Hematopoietic multipotent progenitor cell treated with erythropoietin and hydrocortisone succinate and interleukin-3 and kit ligand, for 4 days (in vitro differentiated cells): ENCODE measurements around the gene CFAP46.
"Not testable (repeated sequence)": the region's sequence is repeated elsewhere in the genome, so short reads cannot be mapped to it uniquely, and the experiment has no call there.

ENCODE experiments used
- DNase-seq: peaks from one replicate; pipeline ENCODE4 v3.0.0-alpha.2; 2015

Gene CFAP46

DNA sequence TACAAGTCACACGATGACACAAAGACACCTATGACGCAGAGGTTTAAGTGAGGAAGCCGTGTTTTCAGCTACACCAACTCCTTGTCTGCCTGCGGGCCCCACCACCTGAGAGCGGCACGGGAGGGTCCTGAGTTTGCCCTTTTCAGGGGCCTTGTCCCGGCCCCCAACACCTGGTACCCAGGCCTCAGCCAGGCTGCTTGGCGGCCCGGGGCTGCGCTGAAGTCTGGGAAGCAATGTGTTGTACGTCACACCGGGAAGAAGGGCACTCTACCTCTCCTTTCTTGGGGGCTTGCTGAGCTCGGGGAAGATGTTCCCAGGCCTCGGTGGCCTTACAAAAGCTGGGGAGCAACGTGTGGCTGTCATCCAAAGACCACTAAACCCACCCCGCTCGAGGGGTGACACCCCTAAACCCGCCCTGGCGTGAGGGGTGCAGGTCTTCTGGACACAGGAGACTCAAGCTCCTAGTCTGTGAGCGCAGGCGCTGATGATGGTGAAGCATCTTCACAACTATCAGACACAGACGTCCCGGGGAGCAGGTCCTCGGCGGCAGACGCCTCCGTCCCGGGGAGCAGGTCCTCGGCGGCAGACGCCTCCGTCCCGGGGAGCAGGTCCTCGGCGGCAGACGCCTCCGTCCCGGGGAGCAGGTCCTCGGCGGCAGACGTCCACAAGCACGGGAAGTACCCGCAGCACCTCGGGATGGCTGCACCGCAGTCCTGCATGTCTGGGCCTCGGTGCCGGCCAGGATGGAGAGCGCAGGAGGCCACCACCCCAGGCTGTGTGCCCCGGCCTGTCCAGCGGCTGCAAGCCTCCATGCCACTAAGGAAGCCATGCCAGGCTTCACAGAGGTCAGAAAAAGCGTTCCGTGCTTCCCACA, 15.4 kb downstream of the CFAP46 start:
- DNase-seq = no peak

DNA sequence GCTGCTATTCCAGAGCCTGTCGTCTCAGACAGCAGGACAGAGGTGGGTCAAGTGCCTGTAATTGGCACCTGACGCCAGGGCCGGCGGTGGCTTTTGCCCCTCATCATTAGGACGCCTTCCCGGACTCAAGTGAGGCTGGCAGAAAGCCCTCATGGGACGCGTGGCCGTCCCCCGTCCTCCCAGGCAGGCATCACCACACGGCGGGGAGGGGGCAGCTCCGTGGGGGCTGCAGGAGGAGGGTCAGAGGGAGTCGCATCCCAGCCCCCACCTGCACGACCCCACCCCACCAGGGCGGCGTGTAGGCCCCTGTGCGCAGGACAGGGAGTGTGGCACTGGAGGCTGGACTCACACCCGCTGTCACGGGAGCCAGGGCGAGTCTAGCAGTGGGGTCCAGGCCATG, 16.3 kb downstream of the CFAP46 start:
- no peak for DNase-seq

DNA sequence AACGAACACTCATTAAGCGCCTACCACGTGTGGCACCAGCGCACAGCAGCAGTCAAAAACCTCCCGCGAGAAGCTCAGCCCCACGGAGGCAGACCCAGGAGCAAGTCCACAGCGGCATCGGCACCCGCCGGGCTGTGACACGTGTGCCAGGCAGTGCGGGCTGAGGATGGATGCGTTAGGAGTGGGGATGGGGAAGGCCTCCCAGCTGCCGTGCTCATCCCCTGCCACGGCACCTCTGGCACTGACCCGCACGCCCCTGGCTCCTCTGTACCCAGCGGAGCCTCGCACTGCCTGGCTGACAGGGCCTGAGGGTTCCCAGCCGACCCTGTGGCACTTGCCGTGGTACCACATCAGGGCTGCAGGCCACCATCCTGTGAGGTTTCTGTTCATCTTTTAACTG, 16.8 kb downstream of the CFAP46 start:
- DNase-seq = no peak

DNA sequence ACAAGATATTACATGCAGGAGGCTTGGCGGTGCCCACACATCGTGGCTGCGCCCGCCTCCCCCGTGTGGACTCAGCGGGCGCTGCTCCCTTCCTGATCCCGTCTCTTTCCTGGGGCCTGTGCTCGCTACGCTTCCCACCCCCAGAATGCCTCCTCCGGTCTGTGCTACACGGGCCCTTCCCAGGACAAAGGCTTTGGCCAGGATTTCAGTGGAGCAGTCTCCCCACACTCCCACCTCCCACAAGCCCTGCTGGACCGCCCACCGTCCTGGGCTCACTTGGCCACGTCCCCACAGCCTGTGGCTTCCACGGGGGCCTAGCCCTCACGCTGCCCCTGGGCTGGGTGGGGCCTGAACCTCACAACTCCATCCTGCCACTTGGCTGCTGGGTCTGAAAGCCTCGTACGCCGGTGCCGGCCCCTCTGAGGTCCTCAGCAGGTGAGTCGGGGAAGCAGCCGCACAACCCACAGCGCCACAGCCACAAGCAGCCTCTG, 17.3 kb downstream of the CFAP46 start:
- no peak for DNase-seq

DNA sequence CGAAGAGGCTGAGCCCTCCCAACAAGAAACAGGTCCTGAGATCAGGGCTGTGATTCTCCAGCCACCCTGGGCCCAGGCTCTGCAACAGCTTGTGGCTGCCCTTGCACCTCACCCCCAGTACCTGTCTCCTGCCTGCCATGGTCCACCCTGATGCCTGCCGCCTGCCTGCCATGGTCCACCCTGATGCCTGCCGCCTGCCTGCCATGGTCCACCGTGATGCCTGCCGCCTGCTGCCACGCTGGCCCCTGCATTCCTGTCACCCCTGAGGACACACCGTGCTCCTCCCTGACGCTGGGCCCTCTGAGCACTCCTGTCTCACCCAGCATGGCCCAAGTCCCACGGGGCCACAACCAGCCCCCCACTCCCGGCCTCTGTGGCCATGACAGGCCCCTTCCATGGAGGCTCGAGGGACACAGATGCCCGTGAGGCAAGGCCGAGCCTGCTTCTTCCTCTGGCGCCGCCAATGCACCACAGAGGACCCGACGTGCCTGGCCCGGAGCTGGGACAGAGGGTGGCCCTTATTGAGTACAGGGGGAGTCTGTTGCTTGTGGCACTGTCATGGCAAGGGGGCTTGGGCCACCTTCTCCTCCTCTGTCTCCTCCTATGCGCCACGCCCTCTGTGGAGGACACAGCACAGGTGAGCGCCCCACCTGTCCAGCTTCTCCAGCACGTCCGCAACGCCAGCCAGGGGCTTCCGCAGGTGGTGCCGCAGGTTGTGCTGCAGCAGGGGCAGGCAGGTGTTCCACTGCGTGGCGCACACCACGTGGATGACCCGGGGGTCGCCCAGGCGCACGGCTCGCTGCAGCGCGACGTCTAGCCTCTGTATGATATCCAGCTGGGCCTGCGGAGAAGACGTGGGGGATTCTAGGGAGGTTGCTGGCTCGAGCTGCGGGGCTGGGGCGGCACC, 18.1 kb downstream of the CFAP46 start:
- DNase-seq = no peak

DNA sequence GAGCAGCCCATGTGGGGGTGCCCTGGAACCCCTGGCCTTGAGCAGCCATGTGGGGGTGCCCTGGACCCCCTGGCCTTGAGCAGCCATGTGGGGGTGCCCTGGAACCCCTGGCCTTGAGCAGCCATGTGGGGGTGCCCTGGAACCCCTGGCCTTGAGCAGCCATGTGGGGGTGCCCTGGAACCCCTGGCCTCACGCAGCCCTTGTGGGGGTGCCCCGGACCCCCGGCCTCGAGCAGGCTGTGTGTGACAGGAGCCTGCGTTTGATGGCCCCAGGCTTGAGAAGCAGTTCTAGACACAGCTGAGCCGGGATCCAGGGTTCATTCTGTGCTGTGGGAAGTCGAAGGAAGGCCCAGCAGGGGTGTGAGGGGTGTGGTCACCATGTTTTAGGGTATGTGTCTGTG, 19.0 kb downstream of the CFAP46 start:
- DNase-seq = not testable (repeated sequence)

DNA sequence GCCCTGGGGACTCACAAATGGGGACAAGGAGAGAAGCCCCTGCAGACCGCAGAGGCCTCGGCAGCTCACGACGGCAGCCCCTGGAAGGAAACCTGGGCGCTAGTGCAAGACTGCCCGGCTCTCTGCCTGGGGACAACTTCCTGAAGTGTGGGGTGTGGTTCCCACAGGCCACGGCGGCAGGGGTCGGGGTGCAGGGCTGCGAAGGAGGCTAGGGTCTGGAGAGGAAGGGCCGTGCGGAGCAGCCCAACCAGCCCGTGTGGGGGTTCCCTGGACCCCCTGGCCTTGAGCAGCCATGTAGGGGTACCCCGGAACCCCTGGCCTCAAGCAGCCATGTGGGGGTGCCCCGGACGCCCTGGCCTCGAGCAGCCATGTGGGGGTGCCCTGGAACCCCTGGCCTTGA, 19.5 kb downstream of the CFAP46 start:
- DNase-seq = no peak

DNA sequence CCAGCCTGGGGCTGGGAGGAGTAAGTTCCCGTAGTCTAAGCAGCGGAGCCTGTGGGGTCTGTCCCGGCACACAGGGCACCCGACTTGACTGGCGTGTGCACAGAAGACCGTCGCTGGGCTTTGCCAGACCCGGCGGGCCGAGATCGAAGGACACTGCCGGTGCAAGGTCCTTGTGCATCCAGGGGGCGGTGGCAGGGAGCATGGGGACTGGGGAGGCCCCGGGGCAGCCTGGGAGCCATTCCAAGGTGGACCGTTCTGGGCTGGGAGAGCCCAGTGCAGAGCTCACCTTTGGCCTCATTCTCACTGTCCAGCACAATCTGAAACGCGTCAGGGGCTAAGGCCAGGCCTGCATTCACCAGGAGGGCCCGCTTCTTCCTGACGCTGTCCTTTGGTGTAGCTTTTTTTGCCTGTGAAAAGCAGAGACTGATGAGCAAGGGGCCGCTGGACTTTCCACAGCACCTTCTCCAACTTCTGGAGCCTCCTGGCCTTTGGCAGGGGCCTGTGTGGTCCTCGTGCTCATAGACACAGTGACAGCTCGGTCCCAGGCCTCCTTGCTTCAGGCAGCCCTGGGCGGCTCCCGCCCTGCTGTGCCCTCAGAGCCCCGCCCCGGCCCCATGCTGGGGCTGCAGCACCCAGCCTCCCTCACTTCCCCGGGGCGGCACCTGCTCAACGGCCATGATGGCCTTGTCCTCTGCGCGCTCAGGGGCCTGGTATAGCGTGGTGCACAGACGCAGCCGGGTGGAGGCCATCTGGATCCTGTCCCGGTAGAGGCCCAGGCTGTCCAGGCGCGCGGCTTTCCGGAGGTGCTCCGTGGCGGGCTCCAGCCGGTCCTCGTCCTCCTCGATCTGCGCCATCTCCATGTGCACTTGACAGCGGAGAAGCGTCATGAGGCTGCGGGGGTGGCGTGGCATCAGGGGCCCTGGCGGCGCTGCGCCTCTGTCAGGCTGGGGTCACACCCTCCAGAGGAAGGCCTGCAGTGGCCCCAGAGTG, 20.3 kb downstream of the CFAP46 start:
- no peak for DNase-seq

DNA sequence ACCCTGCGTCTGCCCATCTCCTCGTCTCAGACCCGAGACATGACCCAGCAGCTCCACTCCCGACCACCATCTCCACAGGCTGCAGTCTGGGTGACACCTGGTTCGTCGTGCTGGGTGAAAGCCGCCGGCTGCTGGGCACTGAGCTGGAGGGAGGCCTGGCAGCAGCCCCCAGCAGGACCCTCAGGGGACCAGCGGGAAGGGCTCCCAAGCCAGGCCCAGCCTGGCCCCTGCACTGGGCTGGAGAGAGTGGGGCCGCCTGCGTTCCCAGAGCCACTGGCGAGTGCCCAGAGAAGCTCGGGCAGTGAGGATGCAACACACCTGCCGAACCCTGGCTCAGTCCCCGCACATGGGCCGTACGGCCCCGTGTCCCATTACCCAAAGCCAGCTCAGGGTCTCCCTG, 21.3 kb downstream of the CFAP46 start:
- no peak for DNase-seq

DNA sequence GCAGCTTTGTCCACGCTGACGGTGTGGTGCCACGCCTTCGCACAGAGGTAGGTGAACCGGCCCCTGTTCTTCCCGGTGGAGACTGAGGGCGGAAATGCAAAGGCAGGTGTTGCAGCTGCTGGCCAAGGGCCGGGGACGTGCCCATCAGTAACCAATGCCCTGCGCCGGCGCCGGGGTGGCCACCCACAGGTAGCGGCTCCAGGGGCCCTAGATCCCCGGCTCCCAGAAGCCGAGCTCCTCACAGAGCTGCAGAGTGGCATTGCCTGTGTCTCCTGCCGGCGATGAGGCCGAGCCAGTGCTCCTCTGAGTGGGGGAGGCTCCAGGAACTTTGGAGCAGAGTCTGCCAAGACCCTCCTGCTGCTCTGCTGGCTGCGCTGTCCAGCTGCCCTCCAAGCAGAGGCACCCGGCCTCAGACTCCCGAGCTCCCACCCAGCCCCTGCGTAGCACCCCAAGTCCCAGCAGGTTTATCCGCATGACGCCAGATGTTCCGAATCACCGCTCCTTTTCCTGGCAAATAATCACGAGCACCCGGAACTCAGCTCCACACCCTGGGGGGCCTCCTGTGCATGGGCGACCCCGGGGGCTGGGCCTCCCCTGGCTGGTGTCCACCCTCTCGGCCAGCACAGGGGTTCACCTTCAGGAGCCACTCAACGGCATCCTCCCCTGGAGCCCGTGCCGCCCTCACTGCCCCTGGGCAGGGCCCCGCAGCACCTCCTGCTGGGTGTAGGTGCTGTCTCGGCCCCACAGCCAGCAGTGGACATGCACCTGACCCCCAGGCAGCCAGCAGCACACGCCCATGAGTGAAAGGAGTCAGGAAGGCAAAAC, 22.1 kb downstream of the CFAP46 start:
- DNase-seq = no peak

DNA sequence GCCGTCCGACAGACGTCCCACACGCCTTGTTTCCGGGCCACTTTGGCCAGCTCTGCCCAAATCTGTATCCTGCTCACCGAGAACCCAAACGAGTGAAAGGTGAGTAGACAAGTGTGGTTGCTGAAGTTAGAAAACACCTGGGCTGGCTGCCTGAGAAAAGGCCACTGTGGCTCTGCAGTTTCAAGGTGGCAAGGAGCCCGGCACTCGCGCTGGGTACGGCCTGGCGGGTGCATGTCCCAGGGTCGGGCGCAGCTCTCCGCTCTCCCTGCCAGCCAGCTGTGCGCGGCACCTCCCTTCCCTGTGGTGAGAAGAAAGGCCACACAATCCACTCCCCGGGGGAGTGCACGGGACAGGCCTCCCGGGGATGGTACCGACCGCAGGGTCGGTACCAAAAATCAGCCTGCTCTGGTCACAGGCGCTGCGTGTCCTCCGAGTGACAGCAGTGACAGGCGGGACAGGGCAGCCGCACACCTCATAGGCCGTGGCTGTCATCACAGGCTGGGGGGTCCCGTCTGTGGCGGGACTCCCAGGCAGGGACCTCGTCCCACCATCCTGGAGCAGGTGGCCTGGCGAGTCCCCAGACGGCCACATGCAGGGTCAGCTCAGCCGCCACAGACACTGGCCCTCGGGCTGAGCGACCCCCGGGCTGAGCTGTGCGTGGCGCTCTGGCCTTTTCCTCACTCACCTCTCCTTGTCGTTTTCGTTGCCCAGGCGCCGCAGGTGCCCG, 22.8 kb downstream of the CFAP46 start:
- no peak for DNase-seq

DNA sequence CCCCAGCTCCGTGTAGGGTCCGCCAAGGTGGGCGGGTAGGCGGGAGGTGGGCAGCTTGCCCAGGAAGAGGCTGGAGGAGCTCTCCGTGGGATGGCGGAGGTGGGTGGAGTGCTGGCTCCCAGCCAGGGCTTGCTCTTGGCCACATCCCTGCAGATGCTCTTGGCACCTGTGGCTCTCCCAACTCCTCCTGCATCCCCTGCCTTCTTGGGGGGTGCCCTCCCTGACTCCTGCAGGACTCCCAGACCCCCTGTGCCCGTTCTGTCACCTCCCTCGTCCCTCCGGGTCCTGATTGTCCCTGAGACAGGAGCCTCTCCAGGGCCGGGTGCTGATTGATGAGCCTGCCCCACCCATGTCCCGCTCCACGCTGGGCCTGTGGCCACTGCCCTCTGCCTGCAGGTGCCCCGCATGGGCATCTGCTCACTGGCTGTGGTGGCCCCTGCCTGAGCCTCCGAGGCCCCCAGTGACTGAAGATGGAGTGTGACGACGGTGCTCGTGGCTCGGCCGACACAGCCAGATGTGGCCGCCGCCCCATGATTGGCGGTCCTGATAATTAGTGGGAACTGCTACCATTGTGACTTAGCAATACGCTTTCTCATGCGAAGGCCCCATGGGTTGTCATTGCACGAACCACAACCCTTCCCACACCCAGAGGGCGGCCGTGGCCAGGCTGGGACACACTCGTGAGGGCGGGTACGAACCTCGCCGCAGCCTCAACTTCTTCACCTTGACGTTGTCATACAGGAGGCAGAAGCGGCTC, 23.6 kb downstream of the CFAP46 start:
- DNase-seq = peak; percentile 30

DNA sequence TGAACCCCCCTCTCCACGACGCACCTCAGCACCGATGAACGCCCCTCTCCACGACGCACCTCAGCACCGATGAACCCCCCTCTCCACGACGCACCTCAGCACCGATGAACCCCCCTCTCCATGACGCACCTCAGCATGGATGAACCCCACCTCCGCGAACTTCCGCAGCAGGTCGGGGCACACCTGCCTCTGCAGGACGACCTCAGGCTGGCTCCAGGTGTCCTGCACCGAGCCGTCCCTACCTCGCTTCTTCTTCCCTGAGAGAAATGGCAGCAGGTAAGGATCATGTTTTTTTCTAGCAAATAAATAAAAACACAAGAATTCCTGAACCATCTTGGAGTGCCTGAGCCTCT, 24.1 kb downstream of the CFAP46 start:
- no peak for DNase-seq

DNA sequence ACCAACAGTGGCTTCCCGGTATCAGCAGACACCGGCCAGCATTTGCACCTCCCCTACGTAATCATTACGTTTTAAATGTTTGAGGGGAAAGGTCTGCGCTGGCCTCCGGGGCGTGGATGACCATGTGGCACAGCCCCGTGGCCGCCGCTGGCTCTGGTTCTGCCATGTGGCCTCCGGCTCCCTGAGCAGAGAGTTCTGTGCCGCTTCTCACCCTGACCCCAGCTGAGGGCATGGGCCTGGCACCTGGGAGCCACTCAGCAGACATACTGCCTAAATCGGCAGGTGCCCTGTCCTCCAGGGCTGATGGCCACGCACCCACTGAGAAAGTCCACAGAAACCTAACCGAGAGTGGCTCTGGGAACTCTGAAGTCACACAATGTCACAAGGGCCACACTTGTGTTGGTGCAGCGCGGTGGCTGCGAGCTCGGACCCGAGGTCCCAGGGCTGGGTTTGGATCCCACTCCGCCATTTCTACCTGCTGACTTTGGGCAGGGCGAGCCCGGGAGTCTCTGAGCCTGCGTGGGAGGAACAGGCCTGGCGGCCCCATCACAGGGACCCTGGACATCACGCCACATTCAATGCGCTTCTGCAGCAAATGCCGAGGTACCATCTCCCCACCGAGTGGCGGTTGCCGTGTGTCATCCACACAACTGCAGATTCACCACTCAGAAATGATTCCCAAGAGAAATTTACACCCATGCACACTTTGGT, 25.3 kb downstream of the CFAP46 start:
- no peak for DNase-seq

DNA sequence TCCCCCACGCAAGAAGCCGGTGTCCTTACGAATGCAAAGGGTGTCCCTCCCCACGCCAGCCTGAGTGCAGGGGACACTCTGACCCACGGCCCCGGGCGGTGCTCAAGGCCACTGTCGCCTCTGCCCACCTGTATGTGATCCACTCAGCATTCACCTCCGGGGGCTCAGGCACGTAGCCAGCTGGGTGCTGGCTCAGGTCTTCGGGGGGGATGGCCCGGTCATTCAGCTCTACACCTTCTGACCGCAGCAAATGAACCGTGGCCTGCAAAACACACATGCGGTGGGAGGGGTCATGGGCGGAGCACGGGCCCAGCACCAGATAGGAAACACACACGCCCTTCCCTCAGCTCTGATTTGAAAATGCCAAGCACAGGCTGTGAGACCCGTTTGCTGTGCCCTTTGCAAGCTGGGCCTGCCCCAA, 25.9 kb downstream of the CFAP46 start:
- DNase-seq = no peak

DNA sequence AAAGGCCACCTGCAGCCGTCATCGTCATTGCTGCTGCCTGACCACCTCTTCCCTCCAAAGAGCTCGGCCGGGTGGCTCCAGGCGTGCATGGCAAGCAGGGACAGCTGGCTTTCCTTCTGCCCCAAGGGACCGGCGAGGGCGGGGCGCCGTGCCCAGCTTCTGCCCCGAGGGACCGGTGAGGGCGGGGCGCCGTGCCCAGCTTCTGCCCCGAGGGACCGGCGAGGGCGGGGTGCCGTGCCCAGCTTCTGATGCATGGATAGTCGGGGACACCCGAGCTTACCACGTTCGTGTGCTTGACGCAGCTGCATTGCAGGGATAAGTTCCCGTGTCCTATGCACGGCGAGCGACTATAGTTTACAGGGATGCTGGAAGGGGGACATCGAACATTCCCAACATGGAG, 27.0 kb downstream of the CFAP46 start:
- DNase-seq = no peak

DNA sequence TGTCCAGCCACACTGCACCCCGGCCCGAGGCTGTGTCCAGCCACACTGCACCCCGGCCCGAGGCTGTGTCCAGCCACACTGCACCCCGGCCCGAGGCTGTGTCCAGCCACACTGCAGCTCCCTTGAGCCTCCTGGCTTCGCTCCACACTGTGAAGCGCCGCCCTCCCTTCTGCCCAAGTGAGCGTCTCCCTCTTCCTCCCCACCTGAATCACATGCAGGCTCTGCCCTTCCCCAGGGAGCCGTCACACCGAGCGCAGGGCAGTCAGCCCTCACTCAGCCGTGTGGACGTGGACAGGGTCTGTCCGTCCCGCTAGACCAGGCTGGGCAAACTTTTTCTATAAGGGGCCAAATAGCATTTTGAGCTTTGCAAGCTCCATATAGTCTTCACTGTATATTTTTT, 27.6 kb downstream of the CFAP46 start:
- no peak for DNase-seq

DNA sequence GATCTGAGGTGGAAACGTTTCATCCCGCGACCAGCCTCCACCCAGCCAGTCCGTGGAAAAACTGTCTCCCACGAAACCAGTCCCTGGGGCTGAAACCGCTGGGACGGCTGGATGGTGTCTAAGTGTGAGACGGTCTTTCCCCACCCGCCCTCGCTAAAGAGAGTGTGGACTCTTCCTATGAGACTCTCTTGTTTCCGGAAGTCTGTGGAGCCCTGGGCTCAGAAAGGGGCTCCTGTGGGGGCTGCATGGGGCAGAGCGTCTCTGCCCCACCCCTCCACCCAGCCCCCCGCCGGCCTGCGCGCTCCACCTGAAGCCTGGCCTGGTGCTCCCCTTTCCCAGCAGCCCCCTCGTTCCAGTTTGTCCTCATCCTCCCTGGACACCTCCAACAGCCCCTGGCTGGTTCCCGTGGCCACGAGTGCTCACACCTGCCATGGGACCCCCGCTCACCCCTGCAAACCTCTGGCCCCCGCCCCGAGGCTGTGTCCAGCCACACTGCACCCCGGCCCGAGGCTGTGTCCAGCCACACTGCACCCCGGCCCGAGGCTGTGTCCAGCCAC, 28.7 kb downstream of the CFAP46 start:
- DNase-seq = no peak
